NT2/D1 (cell line): Measurements from ENCODE around the gene MRTFA.

Source experiments
- DNase-seq: peaks from one replicate; pipeline ENCODE4 v3.0.0-alpha.2; 2011; ENCODE audit warnings: low read depth, low spot score
- H3K27me3 ChIP-seq: 2 replicates; pipeline ENCODE4 v1.6.0; 2011; ENCODE audit warnings: mild to moderate bottlenecking; ENCODE audit not compliant: insufficient read length, insufficient read depth
- H3K36me3 ChIP-seq: 2 replicates; pipeline ENCODE4 v1.6.1; 2011; ENCODE audit warnings: mild to moderate bottlenecking, low read length, mixed read lengths; ENCODE audit not compliant: insufficient read depth, insufficient read length
- H3K4me1 ChIP-seq: 2 replicates; pipeline ENCODE4 v1.5.1; 2011; ENCODE audit not compliant: insufficient read depth, insufficient read length
- H3K4me3 ChIP-seq: 2 replicates; pipeline ENCODE4 v1.5.1; 2011; ENCODE audit warnings: low read depth; ENCODE audit not compliant: insufficient read length
- H3K9ac ChIP-seq: 2 replicates; pipeline ENCODE4 v1.6.0; 2011; ENCODE audit warnings: low read depth; ENCODE audit not compliant: insufficient read length
- H3K9me3 ChIP-seq: 2 replicates; pipeline ENCODE4 v1.5.1; 2011; ENCODE audit warnings: mild to moderate bottlenecking, low read length; ENCODE audit not compliant: insufficient read depth
- SUZ12 ChIP-seq: IDR thresholded peaks from 2 replicates; pipeline ENCODE4 v1.6.1; 2011; ENCODE audit not compliant: insufficient read length, insufficient read depth; ENCODE audit errors: extremely low read depth
- YY1 ChIP-seq: IDR thresholded peaks from 2 replicates; pipeline ENCODE4 v1.6.1; 2011; ENCODE audit not compliant: insufficient read length, insufficient read depth
- ZNF274 ChIP-seq: IDR thresholded peaks from 2 replicates; pipeline ENCODE4 v1.6.1; 2011; ENCODE audit warnings: mild to moderate bottlenecking, low read depth, low read length

MRTFA gene

GRCh38 chr22:40616578-40616977, 19.9 kb downstream of the MRTFA start:
- DNase-seq = no peak
- no peaks in the 10 kb centered on the region for H3K36me3 ChIP-seq
- no peaks in the 10 kb centered on the region for H3K9me3 ChIP-seq
- no peak overlapping the region for H3K9ac ChIP-seq
- H3K4me1 ChIP-seq = no peaks in the 10 kb centered on the region
- TF ChIP-seq YY1 (no peak), SUZ12 (no peak), ZNF274 (no peak)
- no peak overlapping the region for H3K4me3 ChIP-seq
- H3K27me3 ChIP-seq = no peaks in the 10 kb centered on the region

GRCh38 chr22:40613067-40613466, 23.5 kb downstream of the MRTFA start:
- no peaks in the 10 kb centered on the region for H3K36me3 ChIP-seq
- no peak overlapping the region for H3K9ac ChIP-seq
- no peak for DNase-seq
- no peaks in the 10 kb centered on the region for H3K4me1 ChIP-seq
- TF ChIP-seq SUZ12 = no peak
- no peak overlapping the region for H3K4me3 ChIP-seq
- no peaks in the 10 kb centered on the region for H3K9me3 ChIP-seq
- no peaks in the 10 kb centered on the region for H3K27me3 ChIP-seq

GRCh38 chr22:40612291-40612751, 24.2 kb downstream of the MRTFA start:
- H3K9me3 ChIP-seq = no peaks in the 10 kb centered on the region
- no peak for DNase-seq
- no peaks in the 10 kb centered on the region for H3K36me3 ChIP-seq
- no peaks in the 10 kb centered on the region for H3K4me1 ChIP-seq
- H3K27me3 ChIP-seq = no peaks in the 10 kb centered on the region
- no peak overlapping the region for H3K9ac ChIP-seq
- no peak for TF ChIP-seq YY1
- H3K4me3 ChIP-seq = no peak overlapping the region

GRCh38 chr22:40611606-40612005, 24.9 kb downstream of the MRTFA start:
- no peak overlapping the region for H3K4me3 ChIP-seq
- DNase-seq = no peak

GRCh38 chr22:40610329-40610850, 26.1 kb downstream of the MRTFA start:
- no peaks in the 10 kb centered on the region for H3K36me3 ChIP-seq
- no peak overlapping the region for H3K4me3 ChIP-seq
- H3K9ac ChIP-seq = no peak overlapping the region
- no peaks in the 10 kb centered on the region for H3K4me1 ChIP-seq
- no peak for TF ChIP-seq ZNF274
- no peak for TF ChIP-seq SUZ12
- TF ChIP-seq YY1 = no peak
- no peaks in the 10 kb centered on the region for H3K9me3 ChIP-seq
- no peaks in the 10 kb centered on the region for H3K27me3 ChIP-seq
- DNase-seq = no peak

More at GRCh38 chr22:40611606-40612005, 24.9 kb downstream of the MRTFA start:
- Histone ChIP-seq H3K4me1 (no peaks in the 10 kb centered on the region), H3K9me3 (no peaks in the 10 kb centered on the region), H3K27me3 (no peaks in the 10 kb centered on the region), H3K9ac (no peak overlapping the region), H3K36me3 (no peaks in the 10 kb centered on the region)
- TF ChIP-seq YY1 (no peak), ZNF274 (no peak), SUZ12 (no peak)

- Histone ChIP-seq H3K4me1 (no peaks in the 10 kb centered on the region), H3K9me3 (no peaks in the 10 kb centered on the region), H3K4me3 (no peak overlapping the region), H3K9ac (no peak overlapping the region), H3K36me3 (no peaks in the 10 kb centered on the region), H3K27me3 (no peaks in the 10 kb centered on the region)
- no peak for TF ChIP-seq YY1
- no peak for DNase-seq
Observed at GRCh38 chr22:40609216-40609615, 27.3 kb downstream of the MRTFA start.

GRCh38 chr22:40607506-40607905, 29.0 kb downstream of the MRTFA start:
- Histone ChIP-seq H3K27me3 (no peaks in the 10 kb centered on the region), H3K4me1 (no peaks in the 10 kb centered on the region), H3K4me3 (no peak overlapping the region), H3K36me3 (no peaks in the 10 kb centered on the region), H3K9ac (no peak overlapping the region), H3K9me3 (no peaks in the 10 kb centered on the region)
- TF ChIP-seq SUZ12 = no peak
- no peak for DNase-seq

GRCh38 chr22:40606306-40606705, 30.2 kb downstream of the MRTFA start:
- no peaks in the 10 kb centered on the region for H3K4me1 ChIP-seq
- DNase-seq = no peak
- no peak overlapping the region for H3K9ac ChIP-seq
- H3K27me3 ChIP-seq = no peaks in the 10 kb centered on the region
- H3K9me3 ChIP-seq = no peaks in the 10 kb centered on the region
- no peak overlapping the region for H3K4me3 ChIP-seq
- TF ChIP-seq YY1 (no peak), ZNF274 (no peak), SUZ12 (no peak)
- no peaks in the 10 kb centered on the region for H3K36me3 ChIP-seq
